ENCODE measurements around the gene FMN1. TPM values are rescaled to one million over a fixed set of nuclear protein-coding genes. Genes with fewer than 3 reads are reported as not detected.

The FMN1 gene
- total and polyA plus RNA-seq, 10 of the 15 experiments (the other 5 are each of a cell fraction or from before 2014, with no cell fraction given) = 0.05 to 0.16 (median 0.08) TPM; not detected in 4

DNA sequence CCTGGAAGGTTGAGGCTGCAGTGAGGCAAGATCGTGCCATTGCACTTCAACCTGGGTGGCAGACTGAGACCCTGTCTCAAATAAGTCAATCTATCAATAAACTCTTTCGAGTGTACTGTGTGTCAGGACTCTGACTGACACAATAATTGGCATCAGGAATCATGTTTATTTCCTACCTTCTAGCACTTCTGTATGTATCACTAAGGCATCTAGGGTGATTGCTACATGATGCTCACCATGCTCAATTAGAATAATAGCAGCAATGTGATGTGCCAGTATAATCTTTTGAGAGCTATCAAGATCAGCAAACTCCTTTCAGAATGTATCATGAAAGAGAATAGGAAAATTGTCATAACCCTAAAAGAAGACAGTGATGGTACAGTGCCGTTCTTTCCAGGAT, 95.3 kb downstream of the FMN1 start:
- in situ Hi-C loops (cut with MboI) = no loop called here
- CTCF ChIA-PET = interaction anchor here (1.4 kb wide), 1 partner anchor 9 kb away, joined by 3 read pairs; no protein-coding TSS in a partner anchor
- no TSS peak for BruUV-seq (replicated peaks)
- TF ChIP-seq, protein P1, sequence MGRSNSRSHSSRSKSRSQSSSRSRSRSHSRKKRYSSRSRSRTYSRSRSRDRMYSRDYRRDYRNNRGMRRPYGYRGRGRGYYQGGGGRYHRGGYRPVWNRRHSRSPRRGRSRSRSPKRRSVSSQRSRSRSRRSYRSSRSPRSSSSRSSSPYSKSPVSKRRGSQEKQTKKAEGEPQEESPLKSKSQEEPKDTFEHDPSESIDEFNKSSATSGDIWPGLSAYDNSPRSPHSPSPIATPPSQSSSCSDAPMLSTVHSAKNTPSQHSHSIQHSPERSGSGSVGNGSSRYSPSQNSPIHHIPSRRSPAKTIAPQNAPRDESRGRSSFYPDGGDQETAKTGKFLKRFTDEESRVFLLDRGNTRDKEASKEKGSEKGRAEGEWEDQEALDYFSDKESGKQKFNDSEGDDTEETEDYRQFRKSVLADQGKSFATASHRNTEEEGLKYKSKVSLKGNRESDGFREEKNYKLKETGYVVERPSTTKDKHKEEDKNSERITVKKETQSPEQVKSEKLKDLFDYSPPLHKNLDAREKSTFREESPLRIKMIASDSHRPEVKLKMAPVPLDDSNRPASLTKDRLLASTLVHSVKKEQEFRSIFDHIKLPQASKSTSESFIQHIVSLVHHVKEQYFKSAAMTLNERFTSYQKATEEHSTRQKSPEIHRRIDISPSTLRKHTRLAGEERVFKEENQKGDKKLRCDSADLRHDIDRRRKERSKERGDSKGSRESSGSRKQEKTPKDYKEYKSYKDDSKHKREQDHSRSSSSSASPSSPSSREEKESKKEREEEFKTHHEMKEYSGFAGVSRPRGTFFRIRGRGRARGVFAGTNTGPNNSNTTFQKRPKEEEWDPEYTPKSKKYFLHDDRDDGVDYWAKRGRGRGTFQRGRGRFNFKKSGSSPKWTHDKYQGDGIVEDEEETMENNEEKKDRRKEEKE (IDR thresholded peaks at IDR 0.05) = no peak
- TF ChIP-seq ZNF217 (IDR thresholded peaks at IDR 0.05) (no peak), DPF2 (IDR thresholded peaks at IDR 0.05) (no peak), HCFC1 (IDR thresholded peaks at IDR 0.05; ENCODE audit: low read length) (no peak), ASH2L (IDR thresholded peaks at IDR 0.05; ENCODE audit: borderline replicate concordance, low read depth) (no peak), ZNF24 (IDR thresholded peaks at IDR 0.05) (no peak), MYB (IDR thresholded peaks at IDR 0.05; ENCODE audit: borderline replicate concordance, low read depth, low read length) (no peak), NFYB (IDR thresholded peaks at IDR 0.05; ENCODE audit: insufficient read depth, low read depth, low read length) (no peak), TCF3 (IDR thresholded peaks at IDR 0.05; ENCODE audit: borderline replicate concordance, insufficient read depth, low read depth, low read length) (no peak)
- TF ChIP-seq, protein P2, sequence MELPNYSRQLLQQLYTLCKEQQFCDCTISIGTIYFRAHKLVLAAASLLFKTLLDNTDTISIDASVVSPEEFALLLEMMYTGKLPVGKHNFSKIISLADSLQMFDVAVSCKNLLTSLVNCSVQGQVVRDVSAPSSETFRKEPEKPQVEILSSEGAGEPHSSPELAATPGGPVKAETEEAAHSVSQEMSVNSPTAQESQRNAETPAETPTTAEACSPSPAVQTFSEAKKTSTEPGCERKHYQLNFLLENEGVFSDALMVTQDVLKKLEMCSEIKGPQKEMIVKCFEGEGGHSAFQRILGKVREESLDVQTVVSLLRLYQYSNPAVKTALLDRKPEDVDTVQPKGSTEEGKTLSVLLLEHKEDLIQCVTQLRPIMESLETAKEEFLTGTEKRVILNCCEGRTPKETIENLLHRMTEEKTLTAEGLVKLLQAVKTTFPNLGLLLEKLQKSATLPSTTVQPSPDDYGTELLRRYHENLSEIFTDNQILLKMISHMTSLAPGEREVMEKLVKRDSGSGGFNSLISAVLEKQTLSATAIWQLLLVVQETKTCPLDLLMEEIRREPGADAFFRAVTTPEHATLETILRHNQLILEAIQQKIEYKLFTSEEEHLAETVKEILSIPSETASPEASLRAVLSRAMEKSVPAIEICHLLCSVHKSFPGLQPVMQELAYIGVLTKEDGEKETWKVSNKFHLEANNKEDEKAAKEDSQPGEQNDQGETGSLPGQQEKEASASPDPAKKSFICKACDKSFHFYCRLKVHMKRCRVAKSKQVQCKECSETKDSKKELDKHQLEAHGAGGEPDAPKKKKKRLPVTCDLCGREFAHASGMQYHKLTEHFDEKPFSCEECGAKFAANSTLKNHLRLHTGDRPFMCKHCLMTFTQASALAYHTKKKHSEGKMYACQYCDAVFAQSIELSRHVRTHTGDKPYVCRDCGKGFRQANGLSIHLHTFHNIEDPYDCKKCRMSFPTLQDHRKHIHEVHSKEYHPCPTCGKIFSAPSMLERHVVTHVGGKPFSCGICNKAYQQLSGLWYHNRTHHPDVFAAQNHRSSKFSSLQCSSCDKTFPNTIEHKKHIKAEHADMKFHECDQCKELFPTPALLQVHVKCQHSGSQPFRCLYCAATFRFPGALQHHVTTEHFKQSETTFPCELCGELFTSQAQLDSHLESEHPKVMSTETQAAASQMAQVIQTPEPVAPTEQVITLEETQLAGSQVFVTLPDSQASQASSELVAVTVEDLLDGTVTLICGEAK (IDR thresholded peaks at IDR 0.05; ENCODE audit: borderline replicate concordance) = no peak
- TF ChIP-seq, protein P3, sequence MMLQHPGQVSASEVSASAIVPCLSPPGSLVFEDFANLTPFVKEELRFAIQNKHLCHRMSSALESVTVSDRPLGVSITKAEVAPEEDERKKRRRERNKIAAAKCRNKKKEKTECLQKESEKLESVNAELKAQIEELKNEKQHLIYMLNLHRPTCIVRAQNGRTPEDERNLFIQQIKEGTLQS (IDR thresholded peaks at IDR 0.05; ENCODE audit: borderline replicate concordance, extremely low read depth, low read depth, low read length) = no peak
- TF ChIP-seq, protein P4, sequence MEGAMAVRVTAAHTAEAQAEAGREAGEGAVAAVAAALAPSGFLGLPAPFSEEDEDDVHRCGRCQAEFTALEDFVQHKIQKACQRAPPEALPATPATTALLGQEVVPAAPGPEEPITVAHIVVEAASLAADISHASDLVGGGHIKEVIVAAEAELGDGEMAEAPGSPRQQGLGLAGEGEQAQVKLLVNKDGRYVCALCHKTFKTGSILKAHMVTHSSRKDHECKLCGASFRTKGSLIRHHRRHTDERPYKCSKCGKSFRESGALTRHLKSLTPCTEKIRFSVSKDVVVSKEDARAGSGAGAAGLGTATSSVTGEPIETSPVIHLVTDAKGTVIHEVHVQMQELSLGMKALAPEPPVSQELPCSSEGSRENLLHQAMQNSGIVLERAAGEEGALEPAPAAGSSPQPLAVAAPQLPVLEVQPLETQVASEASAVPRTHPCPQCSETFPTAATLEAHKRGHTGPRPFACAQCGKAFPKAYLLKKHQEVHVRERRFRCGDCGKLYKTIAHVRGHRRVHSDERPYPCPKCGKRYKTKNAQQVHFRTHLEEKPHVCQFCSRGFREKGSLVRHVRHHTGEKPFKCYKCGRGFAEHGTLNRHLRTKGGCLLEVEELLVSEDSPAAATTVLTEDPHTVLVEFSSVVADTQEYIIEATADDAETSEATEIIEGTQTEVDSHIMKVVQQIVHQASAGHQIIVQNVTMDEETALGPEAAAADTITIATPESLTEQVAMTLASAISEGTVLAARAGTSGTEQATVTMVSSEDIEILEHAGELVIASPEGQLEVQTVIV (IDR thresholded peaks at IDR 0.05; ENCODE audit: borderline replicate concordance, partially characterized antibody) = no peak

More for the DNA sequence above, 95.3 kb downstream of the FMN1 start:
- DNase-seq (ENCODE audit: low read depth, low spot score) (no peak), ATAC-seq (no peak), FAIRE-seq (no peak)
- no peak overlapping the region for H3K4me3 ChIP-seq
- intact Hi-C loops (cut with micrococcal nuclease; ENCODE audit: unreplicated experiment) = no loop called here
- H3K9me3 ChIP-seq (replicated peaks; ENCODE audit: control insufficient read depth, insufficient read depth, low read length) = no peaks in the 10 kb centered on the region
- no peaks in the 10 kb centered on the region for H3K36me3 ChIP-seq (ENCODE audit: control insufficient read depth in 2 of 2, insufficient read depth in 2 of 2, low read length in 1 of 2)
- no peak overlapping the region for H3K4me2 ChIP-seq (ENCODE audit: control insufficient read depth, insufficient read depth)
- H3K4me1 ChIP-seq (ENCODE audit: control insufficient read depth, insufficient read depth, low read length) = no peaks in the 10 kb centered on the region
- ChIA-PET RAD21 (ENCODE audit: unreplicated experiment) (no interaction called here), SMC1A (ENCODE audit: uncharacterized antibody, unreplicated experiment) (no interaction called here), POLR2A (no interaction called here)
- no peak overlapping the region for H2AFZ ChIP-seq (ENCODE audit: control insufficient read depth, low read depth, low read length)
- no peaks in the 10 kb centered on the region for H3K79me2 ChIP-seq (ENCODE audit: control insufficient read depth, insufficient read depth, low read length)
- no peaks in the 10 kb centered on the region; a peak in 2 of 4 replicates for H3K27me3 ChIP-seq (replicated peaks in 1 of 2; ENCODE audit: control insufficient read depth in 2 of 2, insufficient read depth in 2 of 2, low read length in 1 of 2)
- no peaks in the 10 kb centered on the region for H4K20me1 ChIP-seq (ENCODE audit: control insufficient read depth, insufficient read depth)
- H3K9ac ChIP-seq (ENCODE audit: control insufficient read depth, insufficient read depth, low read length) = no peak overlapping the region
- 7% methylated on average over 3 of the region's 3 CpGs for WGBS (ENCODE audit: insufficient coverage, insufficient replicate concordance, low lambda C conversion rate, missing lambda C conversion rate)
- no peak overlapping the region for H3K27ac ChIP-seq (ENCODE audit: control insufficient read depth, insufficient read depth)

All from GM12878 (cell line).